Umbilical cord (tissue), 2 donors: ENCODE measurements around the gene NAA60. TPM values are rescaled to one million over a fixed set of nuclear protein-coding genes. Genes with fewer than 3 reads are reported as not detected.
"Not testable (repeated sequence)": the region's sequence is repeated elsewhere in the genome, so short reads cannot be mapped to it uniquely, and the experiment has no call there.

Experiments
- DNase-seq: peaks from one replicate; pipeline ENCODE4 v3.0.0-alpha.2; 2015; ENCODE audit warnings: low spot score
- total RNA-seq: library from RNA; depleted of rRNA; stranded (reverse); fragments of >200 nt; gene quantifications from one replicate; pipeline ENCODE4 v1.2.3, GENCODE V29; 2014; ENCODE audit warnings: low replicate concordance; ENCODE audit not compliant: insufficient read depth

Gene NAA60
- total RNA-seq, 1 donor from 2014 or later = 41.9 TPM

- no peak for DNase-seq
These were observed 39.3 kb downstream of the NAA60 start for GRCh38 chr16:3482659-3483241.

- DNase-seq = no peak
These were observed 41.0 kb downstream of the NAA60 start for GRCh38 chr16:3484318-3485096.

GRCh38 chr16:3485097-3485745 is 41.7 kb downstream of the NAA60 start:
- DNase-seq = no peak

DNA sequence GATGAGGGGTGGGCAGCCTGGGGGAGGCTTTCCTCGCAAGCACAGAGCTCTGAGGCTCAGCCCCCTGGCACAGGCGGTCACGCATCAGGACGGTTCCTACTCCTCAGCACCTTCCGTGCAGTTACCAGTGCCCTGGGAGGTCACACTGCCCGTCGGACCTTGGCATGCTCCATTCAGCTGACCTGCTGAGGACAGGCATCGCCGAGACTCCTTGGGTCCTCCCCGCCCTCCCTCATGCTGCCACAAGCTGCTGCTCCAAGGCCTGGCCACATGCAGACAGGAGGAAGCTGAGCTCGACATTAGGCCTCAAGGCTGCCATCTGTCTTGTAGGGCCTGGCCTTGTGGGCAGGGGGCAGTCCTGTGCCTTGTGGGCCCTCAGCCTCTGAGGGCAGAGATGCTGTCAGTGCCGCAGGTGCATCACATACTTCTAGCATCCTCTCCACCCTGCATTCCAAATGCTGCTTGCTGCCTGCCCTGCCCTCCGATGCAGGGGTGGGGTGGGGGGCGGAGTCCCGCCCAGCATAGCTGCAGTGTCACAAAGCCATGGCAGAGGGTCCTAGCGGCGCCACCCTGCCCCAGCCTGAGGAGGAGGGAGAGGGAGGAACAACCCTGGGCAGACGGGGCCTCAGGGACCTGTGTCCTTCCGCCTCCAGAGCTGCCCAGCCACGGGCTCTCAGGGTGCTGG is 42.5 kb downstream of the NAA60 start:
- no peak for DNase-seq

GRCh38 chr16:3486506-3487215 is 43.2 kb downstream of the NAA60 start:
- no peak for DNase-seq

DNA sequence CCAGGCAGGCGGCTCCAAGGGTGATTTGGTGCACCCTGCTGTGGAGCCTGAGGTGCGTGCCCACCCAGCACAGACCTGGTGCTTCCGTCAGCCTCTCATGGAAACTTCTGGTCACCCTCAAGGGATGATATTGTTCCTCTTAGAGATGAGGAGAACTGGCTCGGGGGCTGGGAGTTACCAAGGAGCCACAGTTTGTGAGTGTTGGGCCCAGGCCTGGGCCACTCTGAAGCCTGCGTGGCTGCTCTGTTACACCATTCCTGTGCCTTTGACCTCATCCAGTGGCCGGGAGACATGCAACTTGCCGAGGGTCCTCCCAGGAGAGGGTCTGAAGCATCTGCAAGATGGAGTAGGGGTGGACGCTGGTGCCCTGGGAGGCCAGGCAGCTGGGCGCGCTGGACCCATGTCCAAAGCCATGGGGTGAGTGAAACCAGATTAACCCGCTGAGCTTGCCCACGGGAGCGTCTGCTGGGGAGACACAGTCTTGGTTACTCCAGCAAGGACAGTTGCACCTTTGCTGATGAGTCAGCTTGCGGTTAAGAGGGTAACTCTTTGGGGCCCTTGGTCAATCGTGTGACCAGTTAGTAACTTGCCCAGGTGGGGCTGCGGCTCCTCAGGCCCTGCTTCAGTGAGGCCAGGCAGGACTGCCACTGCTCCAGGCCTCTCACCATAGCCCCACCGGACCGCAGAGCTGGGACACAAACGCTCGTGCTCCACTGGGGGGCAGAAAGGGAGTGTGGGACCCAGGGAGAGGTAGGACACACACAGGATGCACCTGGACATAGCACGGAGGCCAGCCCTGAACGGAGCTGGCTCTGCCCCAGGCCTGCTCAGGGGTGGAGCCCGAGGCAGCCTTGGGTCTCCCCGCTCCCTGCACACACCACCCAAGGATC is 44.3 kb downstream of the NAA60 start:
- DNase-seq = no peak

GRCh38 chr16:3488801-3489200 is 45.3 kb downstream of the NAA60 start:
- DNase-seq = no peak

DNA sequence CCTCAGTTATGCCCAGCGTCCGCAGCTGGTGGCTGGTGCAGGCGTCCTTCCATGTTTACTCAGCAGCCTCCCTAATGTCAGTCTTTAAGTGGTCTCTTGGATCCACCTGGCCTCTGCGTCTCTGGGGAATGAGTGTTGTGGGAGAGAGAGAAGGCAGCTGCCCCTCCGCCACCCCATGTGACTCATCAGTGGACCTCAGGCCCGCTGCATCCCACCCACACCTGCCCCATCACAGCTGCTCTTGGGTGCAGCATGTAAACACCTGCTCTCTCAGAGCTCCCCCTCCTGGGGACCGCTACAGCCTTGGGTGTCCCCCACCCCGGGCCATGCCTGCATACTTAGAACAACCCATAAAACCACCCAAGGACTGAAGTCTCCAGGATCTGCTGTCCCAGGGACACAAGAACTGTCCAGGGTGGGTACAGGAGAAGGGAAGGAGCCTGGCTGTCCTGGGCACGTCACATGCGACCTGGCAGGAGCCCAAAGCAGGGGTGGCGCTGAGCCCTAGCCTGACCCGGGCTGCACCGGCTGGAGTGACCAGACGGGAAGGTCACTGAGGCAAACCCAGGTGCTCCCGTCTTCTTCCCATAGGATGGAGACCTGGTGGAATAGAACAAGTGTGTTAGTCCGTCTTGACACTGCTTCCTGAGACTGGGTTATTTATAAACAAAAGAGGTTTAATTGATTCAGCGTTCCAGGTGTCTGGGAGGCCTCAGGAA is 47.6 kb downstream of the NAA60 start:
- no peak for DNase-seq

DNA sequence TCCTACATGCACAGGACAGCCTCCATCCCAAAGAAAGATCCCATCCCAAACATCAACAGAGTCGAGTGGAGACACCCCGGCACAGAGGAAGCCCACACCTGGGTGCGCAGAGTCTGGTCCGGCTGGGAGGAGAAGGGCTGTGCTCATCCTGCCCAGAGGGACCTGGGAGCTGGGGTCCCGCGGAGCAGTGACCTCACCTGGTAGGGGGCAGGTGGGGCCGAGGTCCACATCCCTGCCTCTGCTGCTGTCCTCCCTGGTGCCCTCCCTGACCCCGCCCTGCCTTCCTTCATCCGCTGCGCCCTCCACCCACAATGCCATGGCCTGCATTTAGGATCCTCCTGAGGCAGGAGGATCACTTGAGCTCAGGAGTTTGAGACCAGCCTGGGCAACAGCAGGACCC is 48.9 kb downstream of the NAA60 start:
- DNase-seq = no peak

DNA sequence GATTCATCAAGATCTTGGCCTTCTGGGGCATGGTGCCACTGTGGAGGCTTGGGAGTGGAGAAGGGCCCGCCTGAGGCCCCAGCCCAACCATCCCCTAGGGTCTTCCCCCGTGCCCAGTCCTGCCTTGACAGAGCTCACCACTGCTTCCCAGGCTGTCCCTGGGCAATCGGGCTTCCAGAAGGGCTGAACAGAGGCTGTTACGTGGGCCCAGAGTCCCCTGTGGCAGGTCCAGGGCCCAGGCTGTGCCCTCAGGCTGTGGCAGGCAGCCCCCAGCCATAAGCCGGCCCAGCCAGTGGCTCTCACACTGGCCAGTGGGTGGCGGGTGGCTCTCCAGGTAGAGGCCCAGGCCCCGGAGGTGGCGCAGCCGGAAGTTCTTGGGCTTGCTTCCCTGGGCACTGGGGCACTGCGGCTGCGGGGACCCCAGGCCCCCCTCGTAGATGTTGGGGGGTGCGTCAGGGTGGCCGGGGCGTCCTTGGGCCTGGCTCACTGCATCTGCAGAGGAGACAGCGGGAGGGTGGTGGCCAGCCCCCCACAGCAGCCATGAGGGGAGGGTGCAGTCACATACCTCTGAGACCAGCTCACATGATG is 51.0 kb downstream of the NAA60 start:
- no peak for DNase-seq

DNA sequence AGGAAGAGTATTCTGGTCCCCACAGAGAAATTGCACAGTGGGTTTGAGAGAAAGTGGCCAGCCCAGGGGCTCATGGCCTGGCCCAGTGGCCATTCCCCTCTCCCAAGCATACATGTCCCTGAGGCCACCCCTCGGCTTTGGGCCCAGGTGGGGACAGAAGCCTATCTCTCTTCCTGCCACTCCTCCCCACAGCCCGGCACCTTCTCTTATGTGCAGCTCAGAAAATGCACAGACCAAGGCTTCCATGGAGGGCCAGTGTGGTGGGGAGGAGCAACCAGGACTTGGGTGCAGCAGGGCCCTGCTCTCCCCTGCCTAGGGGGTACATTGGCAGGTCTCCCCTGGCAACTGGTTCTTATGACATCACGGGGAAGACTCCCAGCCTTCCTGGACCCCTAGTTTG is 51.7 kb downstream of the NAA60 start, which contains the start of gene C16orf90:
Gene C16orf90 (minus strand): TSS at position 314 of the 400 bp plus-strand sequence. CDS start 68 bp downstream, at position 246.
- DNase-seq = no peak

- no peak for DNase-seq
These were observed 52.9 kb downstream of the NAA60 start for GRCh38 chr16:3496386-3496785.

DNA sequence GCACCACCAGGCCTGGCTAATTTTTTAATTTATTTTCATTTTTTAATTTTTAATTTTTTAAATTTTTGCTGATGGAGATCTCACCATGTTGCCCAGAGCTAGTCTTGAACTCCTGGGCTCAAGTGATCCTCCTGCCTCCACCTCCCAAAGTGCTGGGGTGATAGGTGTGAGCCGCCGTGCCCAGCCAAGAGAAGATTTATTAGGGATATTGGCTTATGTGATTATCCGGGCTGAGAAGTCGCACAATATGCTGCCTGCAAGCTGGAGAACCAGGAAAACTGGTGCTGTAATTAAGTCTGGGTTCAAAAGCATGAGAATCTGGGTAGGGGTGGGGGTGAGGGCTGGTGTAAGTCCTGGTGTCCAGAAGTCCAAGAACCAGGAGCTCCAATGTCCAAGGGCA is 54.3 kb downstream of the NAA60 start:
- DNase-seq = no peak

DNA sequence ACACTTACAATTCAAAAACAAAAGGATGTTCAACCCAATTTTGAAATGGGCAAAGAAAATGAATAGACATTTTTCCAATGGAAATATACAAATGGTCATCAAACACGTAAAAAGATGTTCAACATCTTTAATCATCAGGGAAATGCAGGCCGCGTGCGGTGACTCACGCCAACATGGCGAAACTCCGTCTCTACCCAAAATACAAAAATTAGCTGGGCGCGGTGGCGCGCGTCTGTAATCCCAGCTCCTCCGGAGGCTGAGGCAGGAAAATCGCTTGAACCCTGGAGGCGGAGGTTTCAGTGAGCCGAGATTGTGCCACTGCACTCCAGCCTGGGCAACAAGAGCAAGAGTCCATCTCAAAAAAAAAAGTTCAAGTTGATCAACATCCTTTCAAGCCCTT is 55.5 kb downstream of the NAA60 start:
- DNase-seq = no peak

DNA sequence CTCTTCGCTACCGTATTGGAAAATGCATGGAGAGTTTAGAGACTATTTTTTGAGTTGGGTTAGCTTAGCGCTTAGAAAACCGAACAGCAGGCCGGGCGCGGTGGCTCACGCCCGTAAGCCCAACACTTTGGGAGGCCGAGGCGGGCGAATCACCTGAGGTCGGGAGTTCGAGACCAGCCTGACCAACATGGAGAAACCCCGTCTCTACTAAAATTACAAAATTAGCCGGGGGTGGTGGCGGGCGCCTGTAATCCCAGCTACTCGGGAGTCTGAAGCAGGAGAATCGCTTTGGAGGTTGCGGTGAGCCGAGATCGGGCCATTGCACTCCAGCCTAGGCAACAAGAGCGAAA is 57.9 kb downstream of the NAA60 start:
- DNase-seq = not testable (repeated sequence)

DNA sequence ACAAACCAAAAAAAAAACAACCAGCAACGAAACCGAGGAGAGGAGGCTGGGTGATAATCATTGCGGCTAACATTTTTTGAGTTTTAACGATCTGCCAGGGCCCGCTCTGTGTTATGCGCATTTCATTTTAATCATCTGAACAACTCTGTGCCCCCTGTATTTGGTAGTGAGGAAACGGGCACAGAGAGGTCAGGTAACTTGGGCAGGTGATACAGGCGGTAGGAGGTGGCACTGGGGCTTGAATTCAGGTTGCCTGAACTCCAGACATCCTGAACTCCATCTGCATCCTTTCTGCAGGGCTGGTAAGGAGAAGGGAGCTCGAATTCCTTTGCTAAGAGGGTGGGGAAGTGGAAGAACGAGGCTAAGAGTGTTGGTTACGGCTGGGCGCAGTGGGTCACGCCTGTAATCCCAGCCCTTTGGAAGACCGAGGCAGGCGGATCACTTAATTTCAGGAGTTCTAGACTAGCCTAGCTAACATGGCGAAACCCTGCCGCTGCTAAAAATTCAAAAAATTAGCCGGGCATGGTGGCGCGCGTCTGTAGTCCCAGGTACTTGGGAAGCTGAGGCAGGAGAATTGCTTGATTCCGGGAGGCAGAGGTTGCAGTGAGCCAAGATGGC is 58.4 kb downstream of the NAA60 start:
- DNase-seq = no peak

GRCh38 chr16:3503523-3503922 is 60.0 kb downstream of the NAA60 start:
- DNase-seq = no peak

DNA sequence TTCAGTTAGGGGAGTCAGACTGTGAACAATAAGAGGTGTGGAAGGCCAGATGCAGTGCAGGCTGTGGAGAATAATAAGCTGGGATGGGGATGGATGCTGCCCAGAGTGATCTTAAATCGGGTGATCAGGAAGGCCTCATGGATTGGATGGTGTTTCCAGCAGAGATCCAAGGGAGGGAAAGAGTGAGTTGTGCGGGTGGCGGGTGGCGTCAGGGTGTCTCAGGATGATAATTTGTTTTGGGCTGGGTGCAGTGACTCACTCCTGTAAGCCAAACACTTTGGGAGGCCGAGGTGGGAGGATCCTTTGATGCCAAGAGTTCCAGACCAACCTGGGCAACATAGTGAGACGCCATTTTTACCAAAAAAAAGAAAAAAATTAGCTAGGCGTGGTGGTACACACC is 65.3 kb downstream of the NAA60 start:
- no peak for DNase-seq

- peak; percentile 29 for DNase-seq
These were observed 66.0 kb downstream of the NAA60 start for GRCh38 chr16:3509470-3509928.
